IMR-90 (cell line): Measurements from ENCODE around the gene PPFIA2.

ENCODE experiments used
- FOS ChIP-seq: fragments of 150-350 bp; IDR thresholded peaks from 2 replicates; pipeline ENCODE4 v1.6.1; 2016; ENCODE audit warnings: low read depth, low read length
- TF ChIP-seq, protein P1 (sequence below): conservative IDR thresholded peaks from 2 replicates; pipeline ENCODE4 v1.5.1; 2012; ENCODE audit warnings: mild to moderate bottlenecking, low read depth, low read length, improper control_type of control experiment

GRCh38 chr12:81617915-81618314 lies 141.2 kb downstream of the PPFIA2 start:
- no peak for TF ChIP-seq FOS
- TF ChIP-seq, protein P1, sequence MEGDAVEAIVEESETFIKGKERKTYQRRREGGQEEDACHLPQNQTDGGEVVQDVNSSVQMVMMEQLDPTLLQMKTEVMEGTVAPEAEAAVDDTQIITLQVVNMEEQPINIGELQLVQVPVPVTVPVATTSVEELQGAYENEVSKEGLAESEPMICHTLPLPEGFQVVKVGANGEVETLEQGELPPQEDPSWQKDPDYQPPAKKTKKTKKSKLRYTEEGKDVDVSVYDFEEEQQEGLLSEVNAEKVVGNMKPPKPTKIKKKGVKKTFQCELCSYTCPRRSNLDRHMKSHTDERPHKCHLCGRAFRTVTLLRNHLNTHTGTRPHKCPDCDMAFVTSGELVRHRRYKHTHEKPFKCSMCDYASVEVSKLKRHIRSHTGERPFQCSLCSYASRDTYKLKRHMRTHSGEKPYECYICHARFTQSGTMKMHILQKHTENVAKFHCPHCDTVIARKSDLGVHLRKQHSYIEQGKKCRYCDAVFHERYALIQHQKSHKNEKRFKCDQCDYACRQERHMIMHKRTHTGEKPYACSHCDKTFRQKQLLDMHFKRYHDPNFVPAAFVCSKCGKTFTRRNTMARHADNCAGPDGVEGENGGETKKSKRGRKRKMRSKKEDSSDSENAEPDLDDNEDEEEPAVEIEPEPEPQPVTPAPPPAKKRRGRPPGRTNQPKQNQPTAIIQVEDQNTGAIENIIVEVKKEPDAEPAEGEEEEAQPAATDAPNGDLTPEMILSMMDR: no peak
